ENCODE results near the gene ARIH2. TPM values are rescaled to one million over a fixed set of nuclear protein-coding genes. Genes with fewer than 3 reads are reported as not detected.
A peak's percentile ranks its signal among the peaks of the same experiment; 100 is the strongest.

The ARIH2 gene
- total RNA-seq, 1 experiment from 2014 or later: 122 TPM

- Histone ChIP-seq H4K20me1 (ENCODE audit: control insufficient read depth, insufficient read depth, insufficient read length) (peaks cover 7% of the 10 kb centered on the region), H2BK120ac (ENCODE audit: low read depth, low read length, poor library complexity, severe bottlenecking) (no peak overlapping the region), H4K8ac (replicated peaks; ENCODE audit: insufficient read length, low read depth, low read length) (no peak overlapping the region), H3K9me3 (ENCODE audit: control insufficient read depth, low read depth, low read length) (no peaks in the 10 kb centered on the region), H3K27me3 (ENCODE audit: insufficient read depth, low read length) (no peaks in the 10 kb centered on the region), H3K9ac (ENCODE audit: extremely low read depth, insufficient read length, low read length) (no peak overlapping the region), H2AFZ (ENCODE audit: low read length) (no peak overlapping the region), H3K23me2 (ENCODE audit: insufficient read length, low read depth, low read length, poor library complexity, severe bottlenecking) (peaks cover 3% of the 10 kb centered on the region), H3K56ac (ENCODE audit: insufficient read length, low read depth, low read length) (no peak overlapping the region), H4K91ac (ENCODE audit: insufficient read length, low read depth, low read length) (no peak overlapping the region), H3K23ac (ENCODE audit: insufficient read length, low read depth, low read length) (no peak overlapping the region), H2BK15ac (ENCODE audit: low read depth, low read length) (no peak overlapping the region), H3K18ac (ENCODE audit: insufficient read length, low read depth, low read length) (no peak overlapping the region), H3K4me2 (ENCODE audit: insufficient read depth, insufficient read length, low read length) (no peak overlapping the region), H3K79me2 (ENCODE audit: insufficient read depth, low read length) (no peaks in the 10 kb centered on the region), H3K79me1 (ENCODE audit: insufficient read depth, low read depth, low read length, poor library complexity, severe bottlenecking) (no peaks in the 10 kb centered on the region), H3K14ac (ENCODE audit: insufficient read depth, low read length) (no peak overlapping the region), H4K5ac (ENCODE audit: insufficient read length, low read depth, low read length) (no peak overlapping the region), H2BK12ac (ENCODE audit: insufficient read length, low read depth, low read length) (no peak overlapping the region), H3K4ac (ENCODE audit: low read depth, low read length) (no peak overlapping the region), H2BK20ac (ENCODE audit: low read depth, low read length, poor library complexity, severe bottlenecking) (no peak overlapping the region), H2BK5ac (ENCODE audit: insufficient read length, low read length) (no peak overlapping the region), H3K27ac (ENCODE audit: insufficient read length, low read depth, low read length) (no peak overlapping the region), H3T11ph (ENCODE audit: low read length) (no peak overlapping the region), H3K4me1 (ENCODE audit: insufficient read depth, low read length) (no peaks in the 10 kb centered on the region), H2AK5ac (ENCODE audit: insufficient read length, low read length) (no peak overlapping the region)
- no peak for TF ChIP-seq CTCF (conservative IDR thresholded peaks at IDR 0.05)
- Mint-ChIP-seq H3K36me3 (ENCODE audit: insufficient read depth in 1 of 3, low read depth in 3 of 3) (peaks cover 58 to 92% (median 75%) of the 10 kb centered on the region in 3 experiments), H3K9me3 (no peaks in the 10 kb centered on the region), H3K4me1 (peaks cover 13 to 20% of the 10 kb centered on the region in 2 experiments), H3K27ac (peak overlapping the region; percentile 98 to 99 (median 98); a peak in 4 of 7 replicates), H3K4me3 (peak overlapping the region; percentile 90 to 96), H3K27me3 (ENCODE audit: low read depth) (no peaks in the 10 kb centered on the region; the same call in none of the 2 replicates)
- DNase-seq: no peak
- no CpG with 5 or more reads among the region's 7 CpGs for WGBS (ENCODE audit: extremely low coverage, insufficient read length, low lambda C conversion rate)
Measured at GRCh38 chr3:49029563-49029884, 110.9 kb downstream of the ARIH2 start.
